Endodermal cell (in vitro differentiated cells): ENCODE measurements around the gene MYD88. TPM values are rescaled to one million over a fixed set of nuclear protein-coding genes. Genes with fewer than 3 reads are reported as not detected.
A peak's percentile ranks its signal among the peaks of the same experiment; 100 is the strongest.

ENCODE experiments used
- DNase-seq: peaks from one replicate; pipeline ENCODE4 v3.0.0-alpha.2; 2017
- H3K27ac ChIP-seq: 2 replicates; pipeline ENCODE4 v1.5.1; 2013; ENCODE audit warnings: mild to moderate bottlenecking, low read depth, low read length, moderate library complexity
- H3K27me3 ChIP-seq: 2 replicates; pipeline ENCODE4 v1.6.1; 2013; ENCODE audit warnings: mild to moderate bottlenecking, low read length, moderate library complexity; ENCODE audit not compliant: insufficient read depth, control insufficient read depth, poor library complexity, severe bottlenecking
- H3K36me3 ChIP-seq: 2 replicates; pipeline ENCODE4 v1.7.0; 2013; ENCODE audit warnings: mild to moderate bottlenecking, low read length, moderate library complexity; ENCODE audit not compliant: control insufficient read depth, insufficient read depth
- H3K4me1 ChIP-seq: one replicate; pipeline ENCODE4 v1.7.0; 2013; ENCODE audit warnings: low read length; ENCODE audit not compliant: control insufficient read depth, insufficient read depth
- H3K4me3 ChIP-seq: 2 replicates; pipeline ENCODE4 v1.5.1; 2013; ENCODE audit warnings: mild to moderate bottlenecking, low read length, moderate library complexity
- H3K9ac ChIP-seq: 2 replicates; pipeline ENCODE4 v1.6.1; 2013; ENCODE audit warnings: mild to moderate bottlenecking, low read length, moderate library complexity; ENCODE audit not compliant: poor library complexity, severe bottlenecking; ENCODE audit errors: extremely low read depth
- H3K9me3 ChIP-seq: 2 replicates; pipeline ENCODE4 v1.6.1; 2013; ENCODE audit warnings: mild to moderate bottlenecking, low read length, moderate library complexity; ENCODE audit not compliant: control insufficient read depth
- H3K27ac Mint-ChIP-seq: 2 replicates; pipeline ENCODE4 v1.8.0; 2020; ENCODE audit warnings: mixed read lengths
- H3K27me3 Mint-ChIP-seq: 2 replicates; pipeline ENCODE4 v1.8.0; 2021; ENCODE audit warnings: mild to moderate bottlenecking, mixed read lengths; ENCODE audit not compliant: insufficient read depth
- H3K36me3 Mint-ChIP-seq: 2 replicates; pipeline ENCODE4 v1.8.0; 2020; ENCODE audit warnings: low read depth, mixed read lengths
- H3K4me1 Mint-ChIP-seq: 2 replicates; pipeline ENCODE4 v1.8.0; 2020; ENCODE audit warnings: mixed read lengths
- H3K4me3 Mint-ChIP-seq: 2 replicates; pipeline ENCODE4 v1.8.0; 2020; ENCODE audit warnings: mild to moderate bottlenecking, moderate library complexity, mixed read lengths
- H3K9me3 Mint-ChIP-seq: 2 replicates; pipeline ENCODE4 v1.8.0; 2020; ENCODE audit warnings: mild to moderate bottlenecking, mixed read lengths
- CTCF ChIP-seq: fragments of 200-600 bp; sonication (generic); conservative IDR thresholded peaks from 2 replicates; pipeline ENCODE4 v1.5.0; 2021; ENCODE audit warnings: antibody characterized with exemption, mild to moderate bottlenecking
- WGBS, 2 experiments: methylation state at CpG; one replicate each; pipeline versions ENCODE4 v1.1.5 to v1.1.7; 2013; ENCODE audit warnings: missing lambda C conversion rate in 2 of 2, mixed read lengths in 1 of 2; ENCODE audit not compliant: insufficient coverage in 1 of 2, insufficient read length in 1 of 2; 5-methylcytosine and 5-hydroxymethylcytosine counted together
- total RNA-seq, 2 donors: library from RNA; stranded (reverse); fragmentation: NEBNext Ultra II Directional in 1 of 2; extraction: Animal tissue kit (Norgen Biotek cat#: 25700) in 1 of 2; gene quantifications; 2 replicates in 1 of 2; 3 replicates in 1 of 2; pipeline ENCODE4 v1.2.1, GENCODE V29; 2021

Gene MYD88
- total RNA-seq, 2 donors from 2014 or later = 16.2 to 18.8 TPM

GRCh38 chr3:38094999-38095398, 43.5 kb upstream of the MYD88 start:
- no peak overlapping the region for H3K9ac ChIP-seq
- H3K4me1 Mint-ChIP-seq = peaks cover 11% of the 10 kb centered on the region
- no peaks in the 10 kb centered on the region for H3K36me3 ChIP-seq
- H3K27ac ChIP-seq = no peak overlapping the region
- no peak overlapping the region for H3K4me3 ChIP-seq
- H3K4me1 ChIP-seq = peaks cover 2% of the 10 kb centered on the region
- H3K27ac Mint-ChIP-seq = no peak overlapping the region
- TF ChIP-seq CTCF = no peak
- no peaks in the 10 kb centered on the region for H3K27me3 ChIP-seq
- H3K4me3 Mint-ChIP-seq = no peak overlapping the region
- no peaks in the 10 kb centered on the region for H3K36me3 Mint-ChIP-seq
- H3K27me3 Mint-ChIP-seq = peaks cover 6% of the 10 kb centered on the region
- H3K9me3 Mint-ChIP-seq = no peaks in the 10 kb centered on the region
- no peak for DNase-seq
- 88 to 100% methylated on average over 1 to 3 of the region's 3 CpGs for WGBS, 2 experiments
- H3K9me3 ChIP-seq = no peaks in the 10 kb centered on the region

- Histone ChIP-seq H3K36me3 (no peaks in the 10 kb centered on the region), H3K9ac (no peak overlapping the region), H3K4me3 (no peak overlapping the region), H3K27ac (no peak overlapping the region), H3K4me1 (peaks cover 2% of the 10 kb centered on the region), H3K9me3 (no peaks in the 10 kb centered on the region), H3K27me3 (no peaks in the 10 kb centered on the region)
- Mint-ChIP-seq H3K4me3 (no peak overlapping the region), H3K36me3 (no peaks in the 10 kb centered on the region), H3K4me1 (peaks cover 13% of the 10 kb centered on the region), H3K27ac (no peak overlapping the region), H3K27me3 (peaks cover 6% of the 10 kb centered on the region), H3K9me3 (no peaks in the 10 kb centered on the region)
- DNase-seq = no peak
- 84 to 90% methylated on average over 3 to 6 of the region's 6 CpGs for WGBS, 2 experiments
- TF ChIP-seq CTCF = no peak
Measured at GRCh38 chr3:38095669-38096483, 42.6 kb upstream of the MYD88 start.

- Mint-ChIP-seq H3K4me3 (no peak overlapping the region), H3K27me3 (peaks cover 6% of the 10 kb centered on the region), H3K4me1 (peaks cover 25% of the 10 kb centered on the region), H3K36me3 (no peaks in the 10 kb centered on the region), H3K27ac (no peak overlapping the region), H3K9me3 (no peaks in the 10 kb centered on the region)
- Histone ChIP-seq H3K27me3 (no peaks in the 10 kb centered on the region), H3K4me1 (peaks cover 7% of the 10 kb centered on the region), H3K4me3 (no peak overlapping the region), H3K27ac (no peak overlapping the region), H3K9ac (no peak overlapping the region), H3K36me3 (no peaks in the 10 kb centered on the region), H3K9me3 (no peaks in the 10 kb centered on the region)
- WGBS, 2 experiments = 95 to 100% methylated on average over 12 to 19 of the region's 19 CpGs
- no peak for TF ChIP-seq CTCF
- DNase-seq = peak; percentile 44
Measured at GRCh38 chr3:38097446-38098375, 40.8 kb upstream of the MYD88 start.
